ENCODE data around the gene DR1. TPM values are rescaled to one million over a fixed set of nuclear protein-coding genes. Genes with fewer than 3 reads are reported as not detected.
A peak's percentile ranks its signal among the peaks of the same experiment; 100 is the strongest.
"Not testable (repeated sequence)": the region's sequence is repeated elsewhere in the genome, so short reads cannot be mapped to it uniquely, and the experiment has no call there.

The DR1 gene
- total RNA-seq, 1 donor from 2014 or later, result 14.5 TPM

DNA sequence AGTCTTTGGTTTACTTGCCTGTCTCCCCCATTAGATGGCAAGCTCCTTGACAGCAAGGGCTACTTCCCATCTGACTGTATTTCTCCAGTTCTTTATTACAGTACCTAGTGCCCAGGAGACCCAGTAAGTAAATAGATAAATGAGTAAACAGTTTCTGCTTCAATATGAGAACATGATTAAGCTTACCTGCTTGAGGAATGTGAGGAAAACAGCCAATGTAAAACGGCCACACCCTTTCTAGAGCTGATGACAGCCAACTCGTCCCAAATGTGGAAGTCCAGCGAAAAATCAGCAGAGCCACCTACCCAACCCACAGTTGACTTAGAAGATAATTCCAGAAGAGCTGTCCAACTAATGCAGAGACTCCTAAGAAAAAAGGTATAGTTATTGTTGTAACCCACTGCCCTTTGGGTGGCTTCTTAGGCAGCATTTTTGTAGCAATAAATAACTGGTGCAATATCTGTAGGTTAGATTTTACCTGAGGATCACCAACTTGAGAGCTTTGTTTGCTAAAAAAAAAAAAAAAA is 6.5 kb upstream of the DR1 start:
- no peak for DNase-seq (ENCODE audit: low read depth in 2 of 2)

- no peak for DNase-seq (ENCODE audit: low read depth in 2 of 2)
These were observed 5.6 kb upstream of the DR1 start for GRCh38 chr1:93340090-93340489.

DNA sequence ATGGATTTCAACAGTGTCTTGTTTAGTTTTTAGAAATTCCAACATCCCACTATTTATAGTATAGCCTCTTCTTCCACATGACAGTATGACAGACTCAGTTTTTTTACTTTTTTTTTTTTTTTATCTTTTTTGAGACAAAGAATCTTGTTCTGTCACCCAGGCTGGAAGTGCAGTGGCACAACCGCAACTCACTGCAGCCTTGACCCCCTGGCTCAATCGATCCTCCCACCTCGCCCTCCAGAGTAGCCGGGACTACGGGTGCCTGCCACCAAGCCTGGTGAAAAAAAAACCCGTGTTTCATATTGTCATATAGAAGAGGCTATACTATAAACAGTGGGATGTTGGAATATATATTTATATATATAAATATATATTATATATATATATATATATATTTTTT is 1.2 kb upstream of the DR1 start:
- DNase-seq (ENCODE audit: low read depth in 2 of 2), result no peak

DNA sequence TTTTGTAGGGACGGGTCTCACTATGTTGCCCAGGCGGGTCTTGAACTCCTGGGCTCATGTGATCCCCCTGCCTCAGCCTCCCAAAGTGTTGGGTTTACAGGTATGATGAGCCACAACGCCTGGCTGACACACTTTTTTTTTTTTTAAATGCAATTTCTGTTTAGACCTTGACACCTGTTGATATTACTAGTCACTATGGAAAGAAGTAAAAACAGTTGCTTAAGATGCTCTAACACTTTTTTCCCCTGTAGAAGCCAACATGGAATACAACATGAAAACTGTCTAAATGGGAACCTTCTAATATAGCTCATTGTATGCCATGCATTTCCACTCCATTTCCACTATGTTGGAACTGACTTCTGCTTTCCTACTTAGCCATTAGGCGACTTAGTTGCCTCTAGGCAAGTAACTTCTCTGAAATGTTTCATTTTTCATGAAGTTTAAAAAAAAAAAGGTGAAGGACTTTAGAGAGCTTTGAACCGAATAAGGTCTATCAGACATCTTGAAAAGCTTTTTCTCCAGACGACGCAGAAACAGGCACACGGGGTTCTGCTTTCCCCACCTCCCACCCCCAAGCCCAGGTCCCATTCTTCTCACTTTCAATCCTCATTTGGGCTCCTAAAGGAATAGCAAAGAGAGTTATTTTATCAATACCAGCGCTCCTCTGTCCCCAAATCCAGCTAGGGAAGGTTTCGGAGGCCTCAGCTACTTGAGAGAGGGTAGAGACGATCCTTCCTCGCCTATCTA is 648 bp upstream of the DR1 start:
- peak in 1 of 2 donors; percentile 40 for DNase-seq (ENCODE audit: low read depth in 2 of 2)

GRCh38 chr1:93346421-93346993 is 800 bp downstream of the DR1 start:
- DNase-seq (ENCODE audit: low read depth in 2 of 2), result peak; percentile 35 to 40

DNA sequence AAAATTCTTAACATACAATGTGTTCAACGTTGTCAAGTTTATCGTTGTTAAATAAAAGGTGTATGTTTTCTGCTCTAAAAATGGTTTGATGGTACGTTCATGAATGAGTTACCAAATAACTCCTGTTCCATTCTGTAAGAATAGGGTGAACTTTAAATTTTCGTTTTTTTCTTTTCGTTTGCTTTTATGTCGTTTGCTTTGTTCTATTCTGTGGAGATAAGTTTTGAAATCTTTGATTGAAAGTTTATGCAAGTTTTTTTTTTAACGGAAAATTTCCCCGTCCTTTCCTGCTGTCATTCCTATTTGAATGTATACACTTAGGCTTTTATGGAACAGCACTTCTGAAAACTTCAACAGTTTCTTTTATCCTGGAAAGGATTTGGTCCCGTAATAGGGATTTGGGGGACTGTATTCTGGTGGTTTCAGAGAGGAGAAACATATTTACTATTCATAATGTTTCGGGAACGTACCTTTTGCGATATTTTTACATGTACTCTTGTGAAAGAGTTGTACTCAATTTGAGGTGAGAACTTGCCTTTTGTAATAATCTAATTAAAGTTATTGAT is 1.7 kb downstream of the DR1 start:
- peak in 1 of 2 donors; percentile 20 for DNase-seq (ENCODE audit: low read depth in 2 of 2)

GRCh38 chr1:93348104-93348728 is 2.5 kb downstream of the DR1 start:
- DNase-seq (ENCODE audit: low read depth in 2 of 2), result peak in 1 of 2 donors; percentile 7

- DNase-seq (ENCODE audit: low read depth in 2 of 2), result peak in 1 of 2 donors; percentile 41
These were observed 3.8 kb downstream of the DR1 start for GRCh38 chr1:93349231-93350135.

- no peak for DNase-seq (ENCODE audit: low read depth in 2 of 2)
These were observed 4.6 kb downstream of the DR1 start for GRCh38 chr1:93350322-93350721.

GRCh38 chr1:93350875-93351274 is 5.2 kb downstream of the DR1 start:
- no peak for DNase-seq (ENCODE audit: low read depth in 2 of 2)

GRCh38 chr1:93351346-93351745 is 5.6 kb downstream of the DR1 start:
- not testable (repeated sequence) for DNase-seq (ENCODE audit: low read depth in 2 of 2)

- DNase-seq (ENCODE audit: low read depth in 2 of 2), result no peak
These were observed 6.7 kb downstream of the DR1 start for GRCh38 chr1:93352376-93352775.

DNA sequence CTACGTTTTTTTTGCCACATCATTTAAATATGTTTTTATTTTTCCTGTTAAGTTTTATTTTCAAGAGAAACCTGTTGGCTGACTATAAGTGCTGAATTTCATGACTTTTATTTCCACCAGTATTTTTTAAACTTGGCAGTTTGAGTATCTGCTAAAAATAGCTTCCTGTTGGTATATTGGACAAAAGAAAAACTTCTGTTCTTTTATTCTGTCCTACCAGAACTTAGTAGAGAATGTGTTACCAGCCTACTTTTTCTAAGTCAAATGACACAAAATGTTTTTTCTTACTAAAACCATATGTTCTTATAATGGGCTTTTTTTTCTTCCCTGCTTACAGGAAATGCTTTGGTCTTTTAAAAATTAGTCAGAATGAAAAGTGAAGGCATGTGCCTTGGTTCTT is 7.6 kb downstream of the DR1 start:
- DNase-seq (ENCODE audit: low read depth in 2 of 2), result peak in 1 of 2 donors; percentile 19

GRCh38 chr1:93354749-93355148 is 9.0 kb downstream of the DR1 start:
- no peak for DNase-seq (ENCODE audit: low read depth in 2 of 2)

GRCh38 chr1:93357242-93357641 is 11.5 kb downstream of the DR1 start:
- no peak for DNase-seq (ENCODE audit: low read depth in 2 of 2)

- DNase-seq (ENCODE audit: low read depth in 2 of 2), result no peak
These were observed 12.6 kb downstream of the DR1 start for GRCh38 chr1:93358293-93358692.

DNA sequence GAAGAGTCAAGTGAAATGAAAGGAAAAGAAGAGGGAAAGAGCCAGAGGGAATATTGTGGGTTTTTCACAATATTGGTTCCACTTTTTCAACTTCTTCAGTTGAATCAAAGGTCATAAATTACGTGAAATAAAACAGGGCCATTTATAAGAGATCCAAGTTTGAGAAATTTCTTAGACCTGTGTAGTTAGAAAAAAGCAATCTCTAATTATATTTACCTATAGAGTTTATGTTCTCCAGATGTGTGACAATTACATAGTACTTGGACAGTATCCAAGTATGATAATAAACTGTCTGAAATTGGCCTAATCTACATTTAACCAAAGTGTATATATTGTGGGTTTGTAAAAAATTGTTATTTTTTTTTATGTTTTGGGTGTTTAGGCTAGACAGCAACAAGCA is 14.4 kb downstream of the DR1 start:
- DNase-seq (ENCODE audit: low read depth in 2 of 2), result no peak

DNA sequence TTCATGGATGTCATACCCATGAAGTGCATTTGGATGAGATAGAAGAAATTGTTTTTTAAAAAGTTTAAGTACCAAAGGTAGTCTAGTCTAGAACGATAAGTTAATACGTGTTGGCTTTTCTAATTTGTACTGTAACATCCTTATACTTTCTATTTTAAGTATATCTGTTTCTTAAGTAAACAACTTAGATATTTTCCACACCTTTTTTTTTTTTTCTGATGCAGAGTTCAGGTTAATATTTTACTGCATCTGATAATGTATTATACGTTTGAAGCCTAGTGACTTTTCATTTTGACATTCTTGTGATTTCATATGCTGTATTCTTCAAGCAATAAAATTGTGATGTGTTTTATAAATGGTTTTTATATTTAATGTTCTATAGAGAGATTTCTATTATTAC is 16.5 kb downstream of the DR1 start:
- no peak for DNase-seq (ENCODE audit: low read depth in 2 of 2)

GRCh38 chr1:93365813-93366212 is 20.1 kb downstream of the DR1 start:
- no peak for DNase-seq (ENCODE audit: low read depth in 2 of 2)

DNA sequence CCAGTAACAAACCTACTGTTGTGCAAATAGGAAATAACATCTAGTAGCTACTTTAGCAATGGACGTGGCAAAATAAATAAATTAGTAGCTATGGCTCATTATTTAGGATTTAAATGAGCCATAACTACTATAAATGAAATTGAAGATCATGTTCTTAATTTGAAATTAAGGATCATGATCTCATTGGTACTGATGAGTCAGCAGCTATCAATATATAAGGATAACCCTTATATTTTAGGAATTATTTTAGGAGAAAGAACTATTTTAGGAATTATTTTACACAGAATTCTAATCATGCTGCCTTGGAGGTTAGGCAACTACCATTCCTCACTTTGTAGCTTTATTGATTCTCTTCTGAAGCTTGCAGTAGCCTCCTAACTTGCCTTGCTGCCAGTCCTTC is 24.0 kb downstream of the DR1 start:
- no peak for DNase-seq (ENCODE audit: low read depth in 2 of 2)

All from lung microvascular endothelial cell (primary cell).